ENCODE measurements around the gene PDE6H.

GRCh38 chr12:14959463-14959862 lies 13.4 kb upstream of the PDE6H start:
- TF ChIP-seq CTCF (IDR thresholded peaks at IDR 0.05) = no peak
- no peak for TF ChIP-seq POLR2A (IDR thresholded peaks at IDR 0.05)
- no peak for TF ChIP-seq POLR2AphosphoS5 (IDR thresholded peaks at IDR 0.05; ENCODE audit: insufficient read depth in 1 of 2, low read depth in 1 of 2)

All from vagina (tissue), 2 donors.